Liver (tissue), 2 donors: ENCODE results near the gene TRIM42.

Source experiments
- REST ChIP-seq: IDR thresholded peaks from 2 replicates; pipeline ENCODE4 v1.6.1; 2016; ENCODE audit warnings: antibody characterized with exemption, mild to moderate bottlenecking
- TF ChIP-seq, protein P1 (sequence below): fragments of 150-350 bp; IDR thresholded peaks from 2 replicates; pipeline ENCODE4 v1.5.1; 2017; ENCODE audit warnings: improper control_type of control experiment, low read depth, low read length; ENCODE audit not compliant: missing input control
- donor health status: healthy.

GRCh38 chr3:140635276-140635675 lies 42.6 kb upstream of the TRIM42 start:
- TF ChIP-seq, protein P1, sequence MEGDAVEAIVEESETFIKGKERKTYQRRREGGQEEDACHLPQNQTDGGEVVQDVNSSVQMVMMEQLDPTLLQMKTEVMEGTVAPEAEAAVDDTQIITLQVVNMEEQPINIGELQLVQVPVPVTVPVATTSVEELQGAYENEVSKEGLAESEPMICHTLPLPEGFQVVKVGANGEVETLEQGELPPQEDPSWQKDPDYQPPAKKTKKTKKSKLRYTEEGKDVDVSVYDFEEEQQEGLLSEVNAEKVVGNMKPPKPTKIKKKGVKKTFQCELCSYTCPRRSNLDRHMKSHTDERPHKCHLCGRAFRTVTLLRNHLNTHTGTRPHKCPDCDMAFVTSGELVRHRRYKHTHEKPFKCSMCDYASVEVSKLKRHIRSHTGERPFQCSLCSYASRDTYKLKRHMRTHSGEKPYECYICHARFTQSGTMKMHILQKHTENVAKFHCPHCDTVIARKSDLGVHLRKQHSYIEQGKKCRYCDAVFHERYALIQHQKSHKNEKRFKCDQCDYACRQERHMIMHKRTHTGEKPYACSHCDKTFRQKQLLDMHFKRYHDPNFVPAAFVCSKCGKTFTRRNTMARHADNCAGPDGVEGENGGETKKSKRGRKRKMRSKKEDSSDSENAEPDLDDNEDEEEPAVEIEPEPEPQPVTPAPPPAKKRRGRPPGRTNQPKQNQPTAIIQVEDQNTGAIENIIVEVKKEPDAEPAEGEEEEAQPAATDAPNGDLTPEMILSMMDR = no peak
- TF ChIP-seq REST = no peak
